HL-60 (cell line): Measurements from ENCODE around the gene CCDC158.

Experiments used
- POLR2AphosphoS5 ChIP-seq: IDR thresholded peaks from 2 replicates; pipeline ENCODE4 v1.6.1; 2012; ENCODE audit warnings: low read depth
- TF ChIP-seq, protein P1 (sequence below): IDR thresholded peaks from one replicate; pipeline ENCODE4 v1.5.1; 2011; ENCODE audit warnings: low read length, control low read depth, inconsistent platforms; ENCODE audit not compliant: insufficient read depth

DNA sequence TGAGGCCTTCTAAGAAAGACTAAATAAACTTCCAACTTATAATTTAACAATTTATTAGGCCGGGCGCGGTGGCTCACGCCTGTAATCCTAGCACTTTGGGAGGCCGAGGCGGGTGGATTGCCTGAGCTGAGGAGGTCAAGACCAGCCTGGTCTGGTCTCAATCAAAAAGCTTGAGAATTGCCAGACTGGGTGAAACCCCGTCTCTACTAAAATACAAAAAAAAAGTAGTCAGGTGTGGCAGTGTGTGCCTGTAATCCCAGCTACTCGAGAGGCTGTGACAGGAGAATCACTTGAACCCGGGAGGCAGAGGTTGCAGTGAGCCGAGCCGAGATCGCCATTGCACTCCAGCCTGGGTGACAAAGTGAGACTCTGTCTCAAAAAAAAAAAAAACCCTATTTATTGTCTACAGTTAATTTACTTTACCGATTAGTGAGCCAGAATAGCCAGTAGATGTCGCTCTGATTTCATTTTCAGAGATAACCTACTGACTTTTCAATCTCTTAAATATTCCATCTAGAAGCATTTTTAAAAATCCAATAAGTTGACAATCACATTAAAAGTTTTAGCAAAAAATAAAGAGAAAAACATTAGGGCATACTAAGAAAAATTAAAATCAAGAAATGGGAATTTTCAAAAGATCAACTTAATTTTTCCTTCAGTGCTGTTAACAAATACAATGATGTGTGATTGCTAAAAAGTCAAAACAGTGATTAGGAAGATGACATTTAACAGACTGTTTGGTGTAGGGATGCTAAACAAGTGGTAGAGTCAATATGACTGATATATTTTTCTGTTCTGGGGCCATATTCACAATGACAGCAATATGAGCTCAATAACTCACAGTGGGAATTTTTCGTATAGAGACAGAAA, 9.8 kb upstream of the CCDC158 start:
- TF ChIP-seq, protein P1, sequence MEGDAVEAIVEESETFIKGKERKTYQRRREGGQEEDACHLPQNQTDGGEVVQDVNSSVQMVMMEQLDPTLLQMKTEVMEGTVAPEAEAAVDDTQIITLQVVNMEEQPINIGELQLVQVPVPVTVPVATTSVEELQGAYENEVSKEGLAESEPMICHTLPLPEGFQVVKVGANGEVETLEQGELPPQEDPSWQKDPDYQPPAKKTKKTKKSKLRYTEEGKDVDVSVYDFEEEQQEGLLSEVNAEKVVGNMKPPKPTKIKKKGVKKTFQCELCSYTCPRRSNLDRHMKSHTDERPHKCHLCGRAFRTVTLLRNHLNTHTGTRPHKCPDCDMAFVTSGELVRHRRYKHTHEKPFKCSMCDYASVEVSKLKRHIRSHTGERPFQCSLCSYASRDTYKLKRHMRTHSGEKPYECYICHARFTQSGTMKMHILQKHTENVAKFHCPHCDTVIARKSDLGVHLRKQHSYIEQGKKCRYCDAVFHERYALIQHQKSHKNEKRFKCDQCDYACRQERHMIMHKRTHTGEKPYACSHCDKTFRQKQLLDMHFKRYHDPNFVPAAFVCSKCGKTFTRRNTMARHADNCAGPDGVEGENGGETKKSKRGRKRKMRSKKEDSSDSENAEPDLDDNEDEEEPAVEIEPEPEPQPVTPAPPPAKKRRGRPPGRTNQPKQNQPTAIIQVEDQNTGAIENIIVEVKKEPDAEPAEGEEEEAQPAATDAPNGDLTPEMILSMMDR, result peak; percentile 24
- no peak for TF ChIP-seq POLR2AphosphoS5
